ENCODE data around the gene GABRA4.

GABRA4 gene

DNA sequence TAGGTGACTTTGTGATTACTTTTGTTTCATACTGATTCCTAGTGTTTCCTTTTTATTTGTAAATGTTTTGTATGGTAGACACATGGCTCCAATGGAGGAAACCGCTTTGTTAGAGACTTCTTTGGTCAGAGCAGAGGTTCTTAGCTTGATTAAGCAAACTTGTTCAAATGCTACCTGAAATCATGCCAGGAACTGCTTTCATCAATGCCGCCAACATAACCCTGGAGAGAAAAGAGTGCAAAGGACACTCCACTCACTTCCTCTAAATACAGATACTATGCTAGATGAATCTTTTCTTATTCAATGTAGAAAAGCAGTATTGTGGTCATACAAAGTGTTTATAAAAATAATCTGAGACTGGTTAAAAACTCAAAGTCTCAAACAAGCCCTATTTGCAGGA is 58.7 kb downstream of the GABRA4 start:
- H3K9me3 ChIP-seq (ENCODE audit: severe bottlenecking): no peaks in the 10 kb centered on the region
- TF ChIP-seq, protein P1, sequence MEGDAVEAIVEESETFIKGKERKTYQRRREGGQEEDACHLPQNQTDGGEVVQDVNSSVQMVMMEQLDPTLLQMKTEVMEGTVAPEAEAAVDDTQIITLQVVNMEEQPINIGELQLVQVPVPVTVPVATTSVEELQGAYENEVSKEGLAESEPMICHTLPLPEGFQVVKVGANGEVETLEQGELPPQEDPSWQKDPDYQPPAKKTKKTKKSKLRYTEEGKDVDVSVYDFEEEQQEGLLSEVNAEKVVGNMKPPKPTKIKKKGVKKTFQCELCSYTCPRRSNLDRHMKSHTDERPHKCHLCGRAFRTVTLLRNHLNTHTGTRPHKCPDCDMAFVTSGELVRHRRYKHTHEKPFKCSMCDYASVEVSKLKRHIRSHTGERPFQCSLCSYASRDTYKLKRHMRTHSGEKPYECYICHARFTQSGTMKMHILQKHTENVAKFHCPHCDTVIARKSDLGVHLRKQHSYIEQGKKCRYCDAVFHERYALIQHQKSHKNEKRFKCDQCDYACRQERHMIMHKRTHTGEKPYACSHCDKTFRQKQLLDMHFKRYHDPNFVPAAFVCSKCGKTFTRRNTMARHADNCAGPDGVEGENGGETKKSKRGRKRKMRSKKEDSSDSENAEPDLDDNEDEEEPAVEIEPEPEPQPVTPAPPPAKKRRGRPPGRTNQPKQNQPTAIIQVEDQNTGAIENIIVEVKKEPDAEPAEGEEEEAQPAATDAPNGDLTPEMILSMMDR (IDR thresholded peaks at IDR 0.05; ENCODE audit: low read depth, low read length): no peak
- no peak for DNase-seq
- no peak overlapping the region for H3K27ac ChIP-seq
- H3K4me3 ChIP-seq (ENCODE audit: low read depth, low read length): no peak overlapping the region
- H3K27me3 ChIP-seq (ENCODE audit: insufficient read depth, low read depth, severe bottlenecking): no peaks in the 10 kb centered on the region
- no peaks in the 10 kb centered on the region for H3K36me3 ChIP-seq

DNA sequence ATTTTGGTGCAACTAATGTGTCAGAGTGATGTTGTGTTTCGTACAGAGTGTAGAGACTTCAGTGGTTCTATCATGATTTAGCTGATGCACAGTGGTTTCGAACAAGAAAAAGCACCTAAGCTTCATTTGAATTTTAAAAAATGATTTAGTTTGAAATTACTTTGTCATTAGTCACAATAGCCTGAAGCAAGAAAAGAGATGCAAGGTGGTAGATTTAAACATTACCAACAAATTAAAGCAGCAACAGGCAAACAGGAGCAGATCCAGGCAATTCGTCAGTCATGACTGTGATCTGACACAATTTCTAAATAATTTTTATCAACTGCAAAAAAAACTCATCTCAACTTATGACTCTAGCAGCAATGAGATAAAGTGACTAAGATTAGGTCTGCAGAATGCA is 59.7 kb downstream of the GABRA4 start:
- no peaks in the 10 kb centered on the region for H3K27me3 ChIP-seq (ENCODE audit: insufficient read depth, low read depth, severe bottlenecking)
- TF ChIP-seq, protein P1 (IDR thresholded peaks at IDR 0.05; ENCODE audit: low read depth, low read length): no peak
- H3K36me3 ChIP-seq: no peaks in the 10 kb centered on the region
- H3K27ac ChIP-seq: no peak overlapping the region
- H3K4me3 ChIP-seq (ENCODE audit: low read depth, low read length): no peak overlapping the region
- no peaks in the 10 kb centered on the region for H3K9me3 ChIP-seq (ENCODE audit: severe bottlenecking)
- DNase-seq: no peak

DNA sequence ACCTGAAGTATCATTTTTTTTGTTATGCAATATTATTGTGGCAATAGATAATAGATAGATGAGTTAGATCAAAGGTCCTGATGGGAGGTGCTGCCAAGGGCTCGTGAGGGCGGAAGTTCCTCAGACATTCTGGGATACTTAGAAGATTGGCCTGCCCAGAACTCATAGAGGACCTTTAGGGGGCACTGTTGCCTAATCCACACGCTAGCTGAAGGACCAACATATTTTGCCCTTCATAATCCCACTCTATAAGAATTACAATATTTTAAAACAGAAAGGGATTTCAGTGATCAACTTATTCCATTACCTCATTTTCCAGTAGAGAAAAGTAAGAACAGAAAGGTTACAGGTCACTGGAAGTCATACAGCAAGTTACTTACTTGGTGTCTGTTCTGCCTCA is 61.4 kb downstream of the GABRA4 start:
- H3K27ac ChIP-seq: no peak overlapping the region

DNA sequence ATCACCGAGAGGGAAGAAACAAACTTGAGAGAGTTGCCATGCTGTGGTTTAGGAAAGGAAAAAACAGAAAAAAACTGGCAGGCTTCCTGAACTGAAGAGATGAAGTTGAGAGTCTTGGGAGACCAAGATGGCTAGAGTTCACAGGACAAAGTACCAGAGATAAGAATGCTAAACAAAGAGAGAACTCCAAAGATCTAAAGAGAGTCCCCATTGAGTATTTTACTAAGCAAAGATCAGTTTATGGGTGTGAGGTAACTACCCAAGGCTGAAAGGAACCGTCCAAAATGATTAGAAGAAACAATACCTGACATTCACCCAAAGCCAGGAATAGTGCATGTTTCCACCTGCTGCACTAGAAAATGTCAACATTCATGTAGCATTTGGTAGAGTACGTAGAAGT is 62.5 kb downstream of the GABRA4 start:
- Histone ChIP-seq H3K36me3 (no peaks in the 10 kb centered on the region), H3K4me3 (ENCODE audit: low read depth, low read length) (no peak overlapping the region), H3K27ac (no peak overlapping the region), H3K9me3 (ENCODE audit: severe bottlenecking) (no peaks in the 10 kb centered on the region), H3K27me3 (ENCODE audit: insufficient read depth, low read depth, severe bottlenecking) (no peaks in the 10 kb centered on the region)
- TF ChIP-seq, protein P1 (IDR thresholded peaks at IDR 0.05; ENCODE audit: low read depth, low read length): no peak
- DNase-seq: no peak

More for the DNA sequence above, 61.4 kb downstream of the GABRA4 start:
- Histone ChIP-seq H3K4me3 (ENCODE audit: low read depth, low read length) (no peak overlapping the region), H3K36me3 (no peaks in the 10 kb centered on the region), H3K9me3 (ENCODE audit: severe bottlenecking) (no peaks in the 10 kb centered on the region), H3K27me3 (ENCODE audit: insufficient read depth, low read depth, severe bottlenecking) (no peaks in the 10 kb centered on the region)
- TF ChIP-seq, protein P1 (IDR thresholded peaks at IDR 0.05; ENCODE audit: low read depth, low read length): peak; percentile 56
- DNase-seq: peak; percentile 35

DNA sequence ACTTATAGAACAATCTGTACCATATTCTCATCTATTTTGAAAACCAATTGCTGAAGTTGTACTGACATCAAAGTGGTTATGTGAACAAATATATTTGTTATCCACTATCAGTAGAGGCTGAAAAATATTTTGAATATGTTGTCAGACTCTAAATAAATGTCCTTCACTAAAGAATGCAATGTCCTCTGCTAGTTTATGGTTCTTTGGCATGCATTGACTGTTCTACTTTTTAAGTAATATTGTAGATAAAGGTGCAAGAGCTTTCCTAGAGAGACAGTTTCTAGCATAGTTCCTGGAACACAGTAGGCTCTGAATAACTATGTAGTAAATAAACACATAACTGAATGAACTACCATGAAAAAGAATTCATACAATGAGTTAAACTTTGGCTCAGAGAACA is 66.2 kb downstream of the GABRA4 start:
- Histone ChIP-seq H3K36me3 (no peaks in the 10 kb centered on the region), H3K9me3 (ENCODE audit: severe bottlenecking) (no peaks in the 10 kb centered on the region), H3K27me3 (ENCODE audit: insufficient read depth, low read depth, severe bottlenecking) (no peaks in the 10 kb centered on the region), H3K27ac (no peak overlapping the region), H3K4me3 (ENCODE audit: low read depth, low read length) (no peak overlapping the region)
- TF ChIP-seq, protein P1 (IDR thresholded peaks at IDR 0.05; ENCODE audit: low read depth, low read length): no peak
- no peak for DNase-seq

DNA sequence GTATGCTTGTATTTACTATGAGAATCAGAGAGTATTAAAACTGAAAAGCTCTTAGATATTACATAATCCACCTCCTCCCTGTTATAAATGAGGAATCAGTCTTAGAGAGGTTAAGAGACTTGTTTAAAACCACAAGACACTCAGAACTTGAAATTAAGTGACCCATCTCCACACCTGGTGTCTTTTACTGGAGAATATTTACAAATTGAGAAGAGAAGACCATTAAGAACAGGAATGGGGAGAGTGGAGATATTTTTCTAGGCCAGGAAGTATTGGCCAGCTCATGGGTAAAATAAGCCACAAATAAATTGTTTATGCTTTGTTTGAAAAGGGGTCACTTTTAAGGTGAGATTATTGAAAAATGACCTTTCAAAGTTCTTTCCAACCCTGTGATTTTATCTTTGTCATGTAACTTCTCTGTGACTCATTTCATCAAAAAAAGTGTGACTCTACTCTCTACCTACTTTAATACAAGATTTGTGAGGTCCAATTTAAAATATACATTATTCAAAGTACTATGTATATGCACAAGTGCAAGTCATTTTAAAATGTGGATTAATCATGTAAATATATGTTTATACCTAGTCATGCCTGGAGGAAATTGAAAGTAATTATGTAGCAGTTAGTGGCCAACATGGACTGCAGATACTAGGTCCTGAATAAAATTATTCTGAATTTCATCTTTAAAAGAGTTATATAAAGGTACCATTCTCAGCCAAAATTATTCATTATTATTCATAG is 68.4 kb downstream of the GABRA4 start:
- no peak overlapping the region for H3K27ac ChIP-seq
- no peaks in the 10 kb centered on the region for H3K9me3 ChIP-seq (ENCODE audit: severe bottlenecking)
- H3K27me3 ChIP-seq (ENCODE audit: insufficient read depth, low read depth, severe bottlenecking): no peaks in the 10 kb centered on the region
- no peak overlapping the region for H3K4me3 ChIP-seq (ENCODE audit: low read depth, low read length)
- TF ChIP-seq, protein P1 (IDR thresholded peaks at IDR 0.05; ENCODE audit: low read depth, low read length): no peak
- H3K36me3 ChIP-seq: no peaks in the 10 kb centered on the region
- no peak for DNase-seq
